Sigmoid colon (tissue), 4 donors: ENCODE results near the gene ANKMY1.

Source experiments
- CTCF ChIP-seq, 4 experiments: fragments of 450-650 bp in 3 of 4; fragments of 200-600 bp in 1 of 4; IDR thresholded peaks; one replicate each; pipeline ENCODE4 v1.5.1; 2016 to 2019; ENCODE audit warnings: antibody characterized with exemption in 4 of 4, mild to moderate bottlenecking in 3 of 4, moderate library complexity in 2 of 4
- POLR2A ChIP-seq, 2 donors: fragments of 450-650 bp; IDR thresholded peaks; one replicate each; pipeline ENCODE4 v1.6.1; 2016; ENCODE audit warnings: antibody characterized with exemption in 2 of 2, mild to moderate bottlenecking in 2 of 2, moderate library complexity in 2 of 2
- POLR2AphosphoS5 ChIP-seq, 4 donors: sonication (generic); formaldehyde crosslinking; IDR thresholded peaks; one replicate each; pipeline ENCODE4 v1.6.1; 2017; ENCODE audit warnings: antibody characterized with exemption in 4 of 4

- no peak for TF ChIP-seq POLR2A (IDR thresholded peaks at IDR 0.05)
- no peak for TF ChIP-seq CTCF (IDR thresholded peaks at IDR 0.05)
- no peak for TF ChIP-seq POLR2AphosphoS5 (IDR thresholded peaks at IDR 0.05)
These were observed 48.8 kb downstream of the ANKMY1 start for GRCh38 chr2:240508832-240509545.
